SK-N-MC (cell line): ENCODE measurements around the gene HSPBP1.

Source experiments
- EZH2 ChIP-seq: fragments of 200-600 bp; sonication (generic); IDR thresholded peaks from one replicate; pipeline ENCODE4 v1.6.1; 2017; ENCODE audit warnings: antibody characterized with exemption
- FOXP2 ChIP-seq: optimal IDR thresholded peaks from 2 replicates; pipeline ENCODE3; 2011; ENCODE audit warnings: mild to moderate bottlenecking, moderate library complexity; ENCODE audit not compliant: insufficient read depth; ENCODE audit errors: extremely low read length, control extremely low read depth
- POLR2AphosphoS5 ChIP-seq: IDR thresholded peaks from 2 replicates; pipeline ENCODE4 v1.6.1; 2012; ENCODE audit warnings: mild to moderate bottlenecking, low read depth, low read length, borderline replicate concordance

DNA sequence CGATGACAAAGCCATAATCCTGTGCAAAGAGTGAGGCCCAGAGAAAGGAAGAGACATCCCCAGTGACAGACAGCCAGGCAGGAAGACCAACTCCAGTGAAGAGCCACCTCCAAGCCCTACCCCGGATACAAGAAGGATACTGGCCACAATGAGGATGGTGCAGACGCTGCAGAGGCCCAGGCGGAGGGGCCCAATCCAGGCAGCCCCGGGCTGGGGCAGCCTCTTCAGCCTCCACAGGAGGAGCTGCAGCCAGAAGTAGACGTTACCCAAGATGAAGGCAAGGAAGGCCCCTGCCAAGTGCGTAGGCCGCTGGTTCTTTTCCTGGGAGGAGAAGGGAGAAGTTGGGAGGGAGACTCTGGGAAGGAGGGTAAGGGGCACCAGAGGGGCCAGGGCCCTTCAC, 36.7 kb upstream of the HSPBP1 start:
- TF ChIP-seq POLR2AphosphoS5, result no peak
- TF ChIP-seq EZH2, result no peak
- TF ChIP-seq FOXP2, result no peak
